Amygdala (tissue), 56 donors: ENCODE data around the gene UBE2Q1.

Experiments
- DNase-seq, 56 donors: peaks; one replicate each; lab custom pipeline; 2025; lab: John Stamatoyannopoulos, UW

Gene UBE2Q1

GRCh38 chr1:154578058-154578418, 19.6 kb upstream of the UBE2Q1 start:
- no peak for DNase-seq

- no peak for DNase-seq
These were observed 19.0 kb upstream of the UBE2Q1 start for GRCh38 chr1:154577346-154578057.

GRCh38 chr1:154575951-154576566, 17.6 kb upstream of the UBE2Q1 start:
- DNase-seq, result peak in 10 of 56 donors; percentile 10 to 60 (median 42)

GRCh38 chr1:154575147-154575927, 16.9 kb upstream of the UBE2Q1 start:
- peak in 6 of 56 donors; percentile 11 to 60 (median 38) for DNase-seq

GRCh38 chr1:154574716-154575115, 16.3 kb upstream of the UBE2Q1 start:
- DNase-seq, result peak in 25 of 56 donors; percentile 7 to 73 (median 25)

GRCh38 chr1:154573168-154573510, 14.7 kb upstream of the UBE2Q1 start:
- no peak for DNase-seq

GRCh38 chr1:154572468-154573167, 14.2 kb upstream of the UBE2Q1 start:
- no peak for DNase-seq

- no peak for DNase-seq
These were observed 13.5 kb upstream of the UBE2Q1 start for GRCh38 chr1:154571964-154572288.

GRCh38 chr1:154571244-154571963, 12.9 kb upstream of the UBE2Q1 start:
- DNase-seq, result no peak

GRCh38 chr1:154568157-154568815, 9.8 kb upstream of the UBE2Q1 start:
- DNase-seq, result no peak

GRCh38 chr1:154567386-154568156, 9.1 kb upstream of the UBE2Q1 start, which contains the start of gene CHRNB2:
Gene CHRNB2 (plus strand): TSS chr1:154567778. CDS start chr1:154568045, 267 bp downstream.
- peak in 38 of 56 donors; percentile 11 to 72 (median 38) for DNase-seq

- no peak for DNase-seq
These were observed 7.4 kb upstream of the UBE2Q1 start for GRCh38 chr1:154565876-154566275.

- DNase-seq, result peak in 55 of 56 donors; percentile 34 to 91 (median 78)
These were observed 1.1 kb upstream of the UBE2Q1 start for GRCh38 chr1:154559466-154560044.

- DNase-seq, result peak; percentile 77 to 100 (median 98)
These were observed 431 bp upstream of the UBE2Q1 start for GRCh38 chr1:154558720-154559465.

- no peak for DNase-seq
These were observed 1.1 kb downstream of the UBE2Q1 start for GRCh38 chr1:154557248-154557938.

- no peak for DNase-seq
These were observed 2.0 kb downstream of the UBE2Q1 start for GRCh38 chr1:154556422-154556821.
